Measurements from ENCODE around the gene FCSK.

DNA sequence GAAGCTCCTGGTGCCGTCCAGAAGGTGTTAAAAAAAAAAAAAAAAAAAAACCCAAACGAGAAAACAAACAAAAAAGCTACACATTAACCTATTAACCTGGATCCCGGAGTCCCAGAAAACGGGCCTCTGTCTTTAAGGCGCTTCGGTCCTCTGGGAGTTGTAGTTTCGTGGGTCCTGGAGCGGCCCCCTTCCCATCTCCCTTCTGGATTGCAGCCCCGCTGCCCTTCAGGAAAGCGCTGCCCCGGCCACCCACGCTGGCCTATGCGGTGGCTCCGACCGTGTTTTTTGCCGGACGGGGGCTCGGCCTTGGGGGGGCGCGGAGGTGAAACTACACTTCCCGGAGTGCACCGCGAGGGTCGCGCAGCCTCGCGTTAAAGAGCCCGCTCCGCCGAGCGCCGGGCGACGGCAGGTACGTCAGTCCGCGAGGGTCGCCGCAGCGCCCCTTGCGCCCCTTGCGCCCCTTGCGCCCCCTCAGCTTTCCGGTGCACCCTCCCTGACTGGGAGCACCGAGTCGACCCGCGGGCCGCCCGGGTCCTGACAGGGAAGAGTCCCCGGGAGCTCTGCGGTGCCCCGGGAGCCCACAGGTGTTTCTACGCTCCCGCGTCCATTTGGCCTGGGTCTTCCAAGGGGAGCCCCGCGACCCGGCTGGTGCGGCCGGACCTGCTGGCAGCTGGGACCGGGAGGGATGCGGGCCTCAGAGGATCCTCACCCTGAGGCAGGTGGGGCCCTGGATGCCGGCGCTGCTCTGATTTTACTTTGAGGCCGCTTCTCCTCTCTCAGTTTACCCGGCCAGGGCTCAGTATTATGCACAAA, at the start of gene FCSK:
- TF ChIP-seq, protein P1, sequence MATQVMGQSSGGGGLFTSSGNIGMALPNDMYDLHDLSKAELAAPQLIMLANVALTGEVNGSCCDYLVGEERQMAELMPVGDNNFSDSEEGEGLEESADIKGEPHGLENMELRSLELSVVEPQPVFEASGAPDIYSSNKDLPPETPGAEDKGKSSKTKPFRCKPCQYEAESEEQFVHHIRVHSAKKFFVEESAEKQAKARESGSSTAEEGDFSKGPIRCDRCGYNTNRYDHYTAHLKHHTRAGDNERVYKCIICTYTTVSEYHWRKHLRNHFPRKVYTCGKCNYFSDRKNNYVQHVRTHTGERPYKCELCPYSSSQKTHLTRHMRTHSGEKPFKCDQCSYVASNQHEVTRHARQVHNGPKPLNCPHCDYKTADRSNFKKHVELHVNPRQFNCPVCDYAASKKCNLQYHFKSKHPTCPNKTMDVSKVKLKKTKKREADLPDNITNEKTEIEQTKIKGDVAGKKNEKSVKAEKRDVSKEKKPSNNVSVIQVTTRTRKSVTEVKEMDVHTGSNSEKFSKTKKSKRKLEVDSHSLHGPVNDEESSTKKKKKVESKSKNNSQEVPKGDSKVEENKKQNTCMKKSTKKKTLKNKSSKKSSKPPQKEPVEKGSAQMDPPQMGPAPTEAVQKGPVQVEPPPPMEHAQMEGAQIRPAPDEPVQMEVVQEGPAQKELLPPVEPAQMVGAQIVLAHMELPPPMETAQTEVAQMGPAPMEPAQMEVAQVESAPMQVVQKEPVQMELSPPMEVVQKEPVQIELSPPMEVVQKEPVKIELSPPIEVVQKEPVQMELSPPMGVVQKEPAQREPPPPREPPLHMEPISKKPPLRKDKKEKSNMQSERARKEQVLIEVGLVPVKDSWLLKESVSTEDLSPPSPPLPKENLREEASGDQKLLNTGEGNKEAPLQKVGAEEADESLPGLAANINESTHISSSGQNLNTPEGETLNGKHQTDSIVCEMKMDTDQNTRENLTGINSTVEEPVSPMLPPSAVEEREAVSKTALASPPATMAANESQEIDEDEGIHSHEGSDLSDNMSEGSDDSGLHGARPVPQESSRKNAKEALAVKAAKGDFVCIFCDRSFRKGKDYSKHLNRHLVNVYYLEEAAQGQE (IDR thresholded peaks at IDR 0.05; ENCODE audit: insufficient replicate concordance, low read depth), result no peak
- TF ChIP-seq, protein P2, sequence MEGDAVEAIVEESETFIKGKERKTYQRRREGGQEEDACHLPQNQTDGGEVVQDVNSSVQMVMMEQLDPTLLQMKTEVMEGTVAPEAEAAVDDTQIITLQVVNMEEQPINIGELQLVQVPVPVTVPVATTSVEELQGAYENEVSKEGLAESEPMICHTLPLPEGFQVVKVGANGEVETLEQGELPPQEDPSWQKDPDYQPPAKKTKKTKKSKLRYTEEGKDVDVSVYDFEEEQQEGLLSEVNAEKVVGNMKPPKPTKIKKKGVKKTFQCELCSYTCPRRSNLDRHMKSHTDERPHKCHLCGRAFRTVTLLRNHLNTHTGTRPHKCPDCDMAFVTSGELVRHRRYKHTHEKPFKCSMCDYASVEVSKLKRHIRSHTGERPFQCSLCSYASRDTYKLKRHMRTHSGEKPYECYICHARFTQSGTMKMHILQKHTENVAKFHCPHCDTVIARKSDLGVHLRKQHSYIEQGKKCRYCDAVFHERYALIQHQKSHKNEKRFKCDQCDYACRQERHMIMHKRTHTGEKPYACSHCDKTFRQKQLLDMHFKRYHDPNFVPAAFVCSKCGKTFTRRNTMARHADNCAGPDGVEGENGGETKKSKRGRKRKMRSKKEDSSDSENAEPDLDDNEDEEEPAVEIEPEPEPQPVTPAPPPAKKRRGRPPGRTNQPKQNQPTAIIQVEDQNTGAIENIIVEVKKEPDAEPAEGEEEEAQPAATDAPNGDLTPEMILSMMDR (IDR thresholded peaks at IDR 0.05; ENCODE audit: insufficient read depth, low read length), result no peak
- TF ChIP-seq POLR2AphosphoS5 (IDR thresholded peaks at IDR 0.05; ENCODE audit: low read depth) (no peak), GABPA (IDR thresholded peaks at IDR 0.05; ENCODE audit: low read depth) (no peak), SPI1 (IDR thresholded peaks at IDR 0.05; ENCODE audit: borderline replicate concordance, low read depth) (no peak)
